GM12878 (cell line): ENCODE data around the gene NKD1. TPM values are rescaled to one million over a fixed set of nuclear protein-coding genes. Genes with fewer than 3 reads are reported as not detected.

Experiments used
- ATAC-seq: fragments of 200-7000 bp; cut with Tn5 transposase; 3 replicates; pipeline ENCODE4 v1.9.1; 2020; ENCODE audit warnings: mild to moderate bottlenecking, moderate library complexity
- BruUV-seq: library from RNA; stranded (reverse); fragments of 400-500 nt; replicated peaks from 2 replicates; lab custom pipeline; 2021; lab: Mats Ljungman, UMichigan
- CTCF ChIA-PET: fragments of 300-600 bp; sonication (Branson Sonifier 250); formaldehyde crosslinking; extraction: SDS; loops from one replicate; lab custom pipeline; 2021; ENCODE audit warnings: inconsistent platforms; lab: Yijun Ruan, JAX
- POLR2A ChIA-PET: fragments of 350-600 bp; formaldehyde crosslinking; extraction: SDS; loops from one replicate; lab custom pipeline; 2021; ENCODE audit warnings: inconsistent platforms; lab: Charles Lee
- RAD21 ChIA-PET: fragments of 300-600 bp; sonication (Branson Sonifier 250); formaldehyde crosslinking; loops from one replicate; lab custom pipeline; 2023; ENCODE audit warnings: antibody characterized with exemption; ENCODE audit not compliant: unreplicated experiment; lab: Charles Lee
- SMC1A ChIA-PET: fragments of 300-600 bp; sonication (Branson Sonifier 250); formaldehyde crosslinking; loops from one replicate; lab custom pipeline; 2023; ENCODE audit not compliant: unreplicated experiment, uncharacterized antibody; lab: Charles Lee
- DNase-seq: peaks from one replicate; pipeline ENCODE4 v3.0.0-alpha.2; 2011; ENCODE audit warnings: low read depth, low spot score
- FAIRE-seq: peaks from 3 replicates; lab custom pipeline; 2011; peaks lifted over from hg19 to GRCh38; lab: Jason Lieb, UNC
- H2AFZ ChIP-seq: 2 replicates; pipeline ENCODE4 v1.6.0; 2011; ENCODE audit warnings: low read depth, low read length, control low read depth; ENCODE audit not compliant: control insufficient read depth
- H3K27ac ChIP-seq: 2 replicates; pipeline ENCODE4 v1.5.1; 2011; ENCODE audit warnings: control low read depth; ENCODE audit not compliant: control insufficient read depth, insufficient read depth
- H3K27me3 ChIP-seq, 2 experiments: replicated peaks in 1 of 2; 2 replicates each; pipeline versions ENCODE4 v1.6.0 to v1.6.1; 2011; ENCODE audit warnings: low read length in 1 of 2; ENCODE audit not compliant: control insufficient read depth in 2 of 2, insufficient read depth in 2 of 2
- H3K36me3 ChIP-seq, 2 experiments: 2 replicates each; pipeline ENCODE4 v1.5.1; 2011; ENCODE audit warnings: low read length in 1 of 2; ENCODE audit not compliant: control insufficient read depth in 2 of 2, insufficient read depth in 2 of 2
- H3K4me1 ChIP-seq: 2 replicates; pipeline ENCODE4 v1.6.1; 2011; ENCODE audit warnings: mild to moderate bottlenecking, low read length, moderate library complexity, mixed read lengths; ENCODE audit not compliant: control insufficient read depth, insufficient read depth
- H3K4me2 ChIP-seq: 2 replicates; pipeline ENCODE4 v1.6.0; 2011; ENCODE audit warnings: control low read depth; ENCODE audit not compliant: control insufficient read depth, insufficient read depth
- H3K4me3 ChIP-seq: fragments of 200-600 bp; sonication (generic); 2 replicates; pipeline ENCODE4 v1.5.1; 2016
- H3K79me2 ChIP-seq: 2 replicates; pipeline ENCODE4 v1.6.0; 2011; ENCODE audit warnings: low read length; ENCODE audit not compliant: control insufficient read depth, insufficient read depth
- H3K9ac ChIP-seq: 2 replicates; pipeline ENCODE4 v1.8.0; 2011; ENCODE audit warnings: low read length, control low read depth, mixed read lengths; ENCODE audit not compliant: control insufficient read depth, insufficient read depth
- H3K9me3 ChIP-seq: replicated peaks from 3 replicates; pipeline ENCODE4 v1.5.1; 2011; ENCODE audit warnings: mild to moderate bottlenecking, low read length; ENCODE audit not compliant: control insufficient read depth, insufficient read depth
- H4K20me1 ChIP-seq: 2 replicates; pipeline ENCODE4 v1.6.0; 2011; ENCODE audit not compliant: control insufficient read depth, insufficient read depth
- ATF2 ChIP-seq: IDR thresholded peaks from 2 replicates; pipeline ENCODE4 v1.6.1; 2012; ENCODE audit warnings: low read length, inconsistent platforms
- CEBPB ChIP-seq, 2 experiments: fragments of 150-350 bp in 1 of 2; IDR thresholded peaks; 2 replicates each; pipeline ENCODE4 v1.6.1; 2012 to 2014; ENCODE audit warnings: low read depth in 2 of 2, low read length in 2 of 2, borderline replicate concordance in 1 of 2, inconsistent platforms in 1 of 2
- EGR1 ChIP-seq, 2 experiments: IDR thresholded peaks; 1 replicate in 1 of 2; 2 replicates in 1 of 2; pipeline ENCODE4 v1.6.1; 2011 to 2012; ENCODE audit warnings: low read depth in 2 of 2, low read length in 2 of 2, borderline replicate concordance in 1 of 2, mild to moderate bottlenecking in 1 of 2, moderate library complexity in 1 of 2
- IKZF2 ChIP-seq, 2 experiments: fragments of 450-650 bp; IDR thresholded peaks; 2 replicates each; pipeline ENCODE4 v1.6.1; 2017; ENCODE audit warnings: mild to moderate bottlenecking in 2 of 2, moderate library complexity in 2 of 2
- USF1 ChIP-seq: IDR thresholded peaks from 2 replicates; pipeline ENCODE4 v1.6.1; 2011; ENCODE audit warnings: borderline replicate concordance, low read depth, mild to moderate bottlenecking, moderate library complexity, mixed read lengths, low read length; ENCODE audit not compliant: insufficient read depth; ENCODE audit errors: extremely low read length
- ZNF384 ChIP-seq: IDR thresholded peaks from 2 replicates; pipeline ENCODE4 v1.6.1; 2012; ENCODE audit warnings: low read depth, mild to moderate bottlenecking, low read length, improper control_type of control experiment, borderline replicate concordance
- WGBS: methylation state at CpG from one replicate; pipeline ENCODE4 v1.1.6; 2016; ENCODE audit warnings: low lambda C conversion rate; ENCODE audit not compliant: insufficient replicate concordance, insufficient coverage; ENCODE audit errors: missing lambda C conversion rate; 5-methylcytosine and 5-hydroxymethylcytosine counted together
- in situ Hi-C: fragments of 300-500 bp; cut with MboI; formaldehyde crosslinking; loops from 9 replicates; pipeline ENCODE4 v1.14.3; 2018; ENCODE audit warnings: mixed read lengths
- intact Hi-C: fragments of 100-400 bp; cut with micrococcal nuclease; formaldehyde crosslinking; loops from one replicate; pipeline ENCODE4 v1.14.2; 2022; ENCODE audit not compliant: unreplicated experiment
- polyA plus RNA-seq, 11 experiments: library from polyadenylated mRNA; depleted of rRNA in 4 of 11; unstranded in 6 of 11; stranded (reverse) in 5 of 11; fragments of >200 nt; fragmentation: Nextera tagmentation in 4 of 11; fragmentation: Illumina TruSeq in 1 of 11; extraction: Ambion mirVana in 4 of 11; extraction: Trizol in 1 of 11; gene quantifications; 1 replicate in 1 of 11; 2 replicates in 10 of 11; pipeline versions ENCODE4 v1.2.1 to v1.2.3, GENCODE V29; 2011 to 2016; ENCODE audit warnings: inconsistent platforms in 2 of 11, missing spikeins in 2 of 11, low read depth in 1 of 11
- total RNA-seq, 4 experiments: library from RNA; depleted of rRNA in 3 of 4; stranded (reverse); fragments of >200 nt in 3 of 4; fragmentation: Illumina TruSeq in 1 of 4; extraction: Trizol in 1 of 4; gene quantifications; 2 replicates each; pipeline versions ENCODE4 v1.2.1 to v1.2.3, GENCODE V29; 2013 to 2021

Gene NKD1
- total and polyA plus RNA-seq, 10 of the 15 experiments (the other 5 are each of a cell fraction or from before 2014, with no cell fraction given), result under 0.01 to 0.49 (median 0.04) TPM; not detected in 2

- H3K36me3 ChIP-seq, result no peaks in the 10 kb centered on the region
- TF ChIP-seq ZNF384 (no peak), ATF2 (no peak), USF1 (no peak), IKZF2 (IDR thresholded peaks at IDR 0.05) (no peak), EGR1 (IDR thresholded peaks at IDR 0.05; ENCODE audit: borderline replicate concordance in 1 of 2, low read depth in 2 of 2, low read length in 2 of 2) (no peak), CEBPB (IDR thresholded peaks at IDR 0.05; ENCODE audit: borderline replicate concordance in 1 of 2, low read depth in 2 of 2, low read length in 2 of 2) (no peak)
- H2AFZ ChIP-seq, result no peak overlapping the region
- H3K4me1 ChIP-seq, result peaks cover 3% of the 10 kb centered on the region; the same call in 1 of the 2 replicates
- ATAC-seq, result no peak
- no peaks in the 10 kb centered on the region for H3K9me3 ChIP-seq
- WGBS, result 53% methylated on average over 5 of the region's 5 CpGs
- in situ Hi-C loops, result no loop called here
- no peaks in the 10 kb centered on the region for H3K79me2 ChIP-seq
- BruUV-seq, result no TSS peak
- no peak overlapping the region for H3K4me2 ChIP-seq
- no peak overlapping the region for H3K27ac ChIP-seq
- ChIA-PET SMC1A (no interaction called here), CTCF (interaction anchor here (1.2 kb wide), 1 partner anchor 12 kb away, joined by 3 read pairs; no protein-coding TSS in a partner anchor), POLR2A (no interaction called here), RAD21 (no interaction called here)
- H3K4me3 ChIP-seq, result no peak overlapping the region
- intact Hi-C loops, result no loop called here
- H4K20me1 ChIP-seq, result no peaks in the 10 kb centered on the region
- no peak for FAIRE-seq
- no peak for DNase-seq
- H3K27me3 ChIP-seq, result no peaks in the 10 kb centered on the region
- no peak overlapping the region for H3K9ac ChIP-seq
These were observed 67.7 kb downstream of the NKD1 start for GRCh38 chr16:50615891-50616290.
